ENCODE results near the gene SLC2A4RG. TPM values are rescaled to one million over a fixed set of nuclear protein-coding genes. Genes with fewer than 3 reads are reported as not detected.

Gene SLC2A4RG
- total and polyA plus RNA-seq, 7 donors, result 19.7 to 78.2 (median 33.0) TPM

- Histone ChIP-seq H3K4me3 (no peak overlapping the region), H3K27me3 (no peaks in the 10 kb centered on the region), H3K36me3 (peaks cover 0 to 37% (median 6%) of the 10 kb centered on the region in 4 donors), H3K4me1 (peaks cover 0 to 41% (median 37%) of the 10 kb centered on the region in 4 donors), H3K9me3 (no peaks in the 10 kb centered on the region), H3K27ac (no peak overlapping the region)
- no peak for DNase-seq
- TF ChIP-seq, protein P1, sequence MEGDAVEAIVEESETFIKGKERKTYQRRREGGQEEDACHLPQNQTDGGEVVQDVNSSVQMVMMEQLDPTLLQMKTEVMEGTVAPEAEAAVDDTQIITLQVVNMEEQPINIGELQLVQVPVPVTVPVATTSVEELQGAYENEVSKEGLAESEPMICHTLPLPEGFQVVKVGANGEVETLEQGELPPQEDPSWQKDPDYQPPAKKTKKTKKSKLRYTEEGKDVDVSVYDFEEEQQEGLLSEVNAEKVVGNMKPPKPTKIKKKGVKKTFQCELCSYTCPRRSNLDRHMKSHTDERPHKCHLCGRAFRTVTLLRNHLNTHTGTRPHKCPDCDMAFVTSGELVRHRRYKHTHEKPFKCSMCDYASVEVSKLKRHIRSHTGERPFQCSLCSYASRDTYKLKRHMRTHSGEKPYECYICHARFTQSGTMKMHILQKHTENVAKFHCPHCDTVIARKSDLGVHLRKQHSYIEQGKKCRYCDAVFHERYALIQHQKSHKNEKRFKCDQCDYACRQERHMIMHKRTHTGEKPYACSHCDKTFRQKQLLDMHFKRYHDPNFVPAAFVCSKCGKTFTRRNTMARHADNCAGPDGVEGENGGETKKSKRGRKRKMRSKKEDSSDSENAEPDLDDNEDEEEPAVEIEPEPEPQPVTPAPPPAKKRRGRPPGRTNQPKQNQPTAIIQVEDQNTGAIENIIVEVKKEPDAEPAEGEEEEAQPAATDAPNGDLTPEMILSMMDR (IDR thresholded peaks at IDR 0.05), result no peak
- TF ChIP-seq EP300 (IDR thresholded peaks at IDR 0.05) (no peak), POLR2AphosphoS5 (IDR thresholded peaks at IDR 0.05) (no peak), POLR2A (IDR thresholded peaks at IDR 0.05) (no peak)
- 90 to 91% methylated on average over 5 of the region's 5 CpGs for WGBS, 2 donors
- intact Hi-C loops (cut with DNase I), result no loop called here
Measured at GRCh38 chr20:63701051-63701328, 38.6 kb upstream of the SLC2A4RG start.

DNA sequence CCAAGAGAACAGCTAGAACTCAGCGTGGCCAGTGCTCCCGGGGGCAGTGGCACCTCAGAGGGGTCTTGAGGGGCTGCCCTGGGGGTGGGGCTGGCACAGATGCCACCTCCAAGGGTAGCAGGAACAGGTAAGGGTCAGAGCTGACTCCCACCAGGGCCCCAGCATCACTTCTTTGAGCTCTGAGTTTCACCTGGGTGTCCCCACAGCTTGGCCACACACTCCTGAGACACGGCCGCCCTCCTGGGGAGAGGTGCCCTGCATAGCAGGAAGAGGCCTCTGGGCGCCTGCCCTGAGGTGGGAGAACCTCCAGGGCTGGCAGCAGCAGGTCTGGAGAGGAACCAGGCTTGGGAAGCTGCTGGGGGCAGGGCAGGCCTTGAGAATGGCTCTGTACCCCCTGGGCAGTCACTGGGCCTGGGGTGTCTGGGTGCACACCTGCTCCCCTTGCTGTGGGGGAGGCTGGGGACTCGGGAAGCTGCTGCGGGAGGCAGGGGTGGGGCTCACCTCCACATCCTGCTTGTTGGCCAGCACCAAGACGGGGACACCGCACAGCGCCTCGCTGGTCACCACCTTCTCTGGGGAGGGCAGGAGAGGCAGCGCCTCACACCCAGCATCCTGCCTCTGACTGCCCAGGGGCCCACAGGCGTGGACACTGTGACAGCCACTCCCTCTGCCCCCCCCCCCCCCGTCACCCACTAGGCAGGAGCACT lies 38.1 kb upstream of the SLC2A4RG start:
- H3K36me3 ChIP-seq, result peaks cover 0 to 42% (median 10%) of the 10 kb centered on the region in 4 donors

GRCh38 chr20:63702036-63702665 lies 37.4 kb upstream of the SLC2A4RG start:
- Histone ChIP-seq H3K4me3 (no peak overlapping the region), H3K9me3 (no peaks in the 10 kb centered on the region), H3K27ac (no peak overlapping the region), H3K27me3 (no peaks in the 10 kb centered on the region), H3K36me3 (peaks cover 0 to 44% (median 11%) of the 10 kb centered on the region in 4 donors), H3K4me1 (peaks cover 0 to 41% (median 36%) of the 10 kb centered on the region in 4 donors)
- TF ChIP-seq, protein P1 (IDR thresholded peaks at IDR 0.05), result no peak
- TF ChIP-seq POLR2AphosphoS5 (IDR thresholded peaks at IDR 0.05), result no peak
- no peak for TF ChIP-seq EP300 (IDR thresholded peaks at IDR 0.05)
- TF ChIP-seq POLR2A (IDR thresholded peaks at IDR 0.05), result no peak
- no peak for DNase-seq
- intact Hi-C loops (cut with DNase I), result no loop called here
- WGBS, 2 donors, result 90 to 91% methylated on average over 16 of the region's 16 CpGs

More for the DNA sequence above, 38.1 kb upstream of the SLC2A4RG start:
- 80 to 85% methylated on average over 14 of the region's 14 CpGs for WGBS, 2 donors
- Histone ChIP-seq H3K27me3 (no peaks in the 10 kb centered on the region), H3K4me1 (peaks cover 0 to 41% (median 37%) of the 10 kb centered on the region in 4 donors), H3K4me3 (no peak overlapping the region), H3K27ac (no peak overlapping the region), H3K9me3 (no peaks in the 10 kb centered on the region)
- TF ChIP-seq POLR2AphosphoS5 (IDR thresholded peaks at IDR 0.05), result no peak
- no peak for TF ChIP-seq EP300 (IDR thresholded peaks at IDR 0.05)
- TF ChIP-seq, protein P1 (IDR thresholded peaks at IDR 0.05), result no peak
- no peak for TF ChIP-seq POLR2A (IDR thresholded peaks at IDR 0.05)
- DNase-seq, result peak; percentile 64
- intact Hi-C loops (cut with DNase I), result no loop called here

DNA sequence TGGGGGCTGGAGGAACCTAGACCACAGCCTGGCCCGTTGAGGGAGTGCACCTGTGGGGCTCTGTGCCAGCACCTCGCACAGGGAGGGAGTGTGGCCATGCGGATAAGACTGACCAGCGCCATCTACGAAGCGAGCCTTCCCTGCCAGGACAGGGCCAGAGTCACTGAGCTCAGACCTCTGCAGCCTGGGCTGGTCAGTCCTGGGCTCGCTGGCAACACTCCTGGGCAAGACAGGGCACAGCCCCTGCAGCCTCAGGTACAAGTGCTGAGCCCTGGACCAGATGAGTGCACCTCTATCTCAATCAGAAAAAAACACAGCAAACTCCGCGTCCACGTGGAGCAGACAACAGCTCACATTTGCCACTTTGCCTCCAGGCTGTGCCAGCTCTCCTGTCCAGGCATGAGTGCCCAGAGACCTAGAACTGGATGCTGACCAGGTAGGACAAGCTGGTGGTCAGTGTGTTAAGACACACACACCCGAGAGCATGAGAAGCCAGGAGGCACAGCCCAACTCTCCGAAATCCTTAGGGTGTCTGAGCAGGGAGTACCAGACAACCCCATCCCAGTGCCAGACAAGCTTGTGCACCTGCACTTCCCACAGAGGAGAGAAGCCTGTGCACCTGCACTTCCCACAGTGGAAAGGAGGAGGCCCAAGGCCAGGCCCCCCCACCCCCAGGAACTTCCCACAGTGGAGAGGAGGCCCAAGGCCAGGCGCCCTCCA lies 36.7 kb upstream of the SLC2A4RG start:
- H3K4me1 ChIP-seq, result peaks cover 0 to 36% (median 30%) of the 10 kb centered on the region in 4 donors
- H3K4me3 ChIP-seq, result no peak overlapping the region
- TF ChIP-seq POLR2AphosphoS5 (IDR thresholded peaks at IDR 0.05), result no peak
- TF ChIP-seq, protein P1 (IDR thresholded peaks at IDR 0.05), result no peak
- no peak for TF ChIP-seq EP300 (IDR thresholded peaks at IDR 0.05)
- TF ChIP-seq POLR2A (IDR thresholded peaks at IDR 0.05), result no peak
- H3K36me3 ChIP-seq, result peaks cover 0 to 44% (median 11%) of the 10 kb centered on the region in 4 donors
- H3K9me3 ChIP-seq, result no peaks in the 10 kb centered on the region
- H3K27ac ChIP-seq, result no peak overlapping the region
- intact Hi-C loops (cut with DNase I), result no loop called here
- no peaks in the 10 kb centered on the region for H3K27me3 ChIP-seq
- 80 to 90% methylated on average over 13 of the region's 13 CpGs for WGBS, 2 donors
- peak; percentile 57 for DNase-seq
